Kidney epithelial cell (primary cell): ENCODE results near the gene FREM1. TPM values are rescaled to one million over a fixed set of nuclear protein-coding genes. Genes with fewer than 3 reads are reported as not detected.
A peak's percentile ranks its signal among the peaks of the same experiment; 100 is the strongest.

ENCODE experiments used
- DNase-seq: peaks from one replicate; pipeline ENCODE4 v3.0.0-alpha.2; 2010; ENCODE audit warnings: low read depth
- H3K27me3 ChIP-seq: 2 replicates; pipeline ENCODE4 v1.6.0; 2011; ENCODE audit warnings: low read length; ENCODE audit not compliant: control insufficient read depth, insufficient read depth
- H3K36me3 ChIP-seq: 2 replicates; pipeline ENCODE4 v1.5.1; 2011; ENCODE audit warnings: low read length; ENCODE audit not compliant: control insufficient read depth, insufficient read depth
- H3K4me3 ChIP-seq: 2 replicates; pipeline ENCODE4 v1.5.1; 2011; ENCODE audit warnings: low read depth, mild to moderate bottlenecking, control low read depth, low read length
- total RNA-seq: library from RNA; depleted of rRNA; stranded (reverse); fragments of >200 nt; gene quantifications from 2 replicates; pipeline ENCODE4 v1.2.3, GENCODE V29; 2015
- TF ChIP-seq, protein P1 (sequence below): IDR thresholded peaks from 2 replicates; pipeline ENCODE4 v1.5.1; 2011; ENCODE audit warnings: mild to moderate bottlenecking, moderate library complexity, low read length, control low read depth, inconsistent platforms; ENCODE audit not compliant: insufficient read depth, poor library complexity, severe bottlenecking

Gene FREM1
- total RNA-seq, 1 donor from 2014 or later: 1.0 TPM

DNA sequence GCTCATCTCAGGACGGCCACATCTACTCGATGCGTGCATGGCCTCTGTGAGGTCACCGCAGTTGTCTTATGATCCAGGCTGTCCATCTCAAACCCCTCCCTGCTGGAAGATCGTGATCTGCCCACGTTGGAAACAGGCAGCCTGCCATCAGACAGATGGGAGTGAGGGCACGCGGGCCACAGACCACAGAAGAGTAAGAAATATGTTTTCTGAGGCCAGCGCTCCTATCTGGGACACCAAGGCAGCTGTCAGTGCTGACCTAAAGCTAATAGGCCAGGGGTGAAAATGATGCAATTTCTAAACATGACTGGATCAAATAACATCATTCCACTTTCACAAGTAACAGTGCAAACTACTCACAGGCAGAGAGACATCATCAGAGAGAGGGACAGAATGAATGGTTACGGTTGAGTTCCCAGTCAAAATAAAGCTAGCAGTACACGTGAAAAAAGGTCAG is 130.6 kb downstream of the FREM1 start:
- Histone ChIP-seq H3K4me3 (no peak overlapping the region), H3K36me3 (no peaks in the 10 kb centered on the region), H3K27me3 (no peaks in the 10 kb centered on the region)
- TF ChIP-seq, protein P1, sequence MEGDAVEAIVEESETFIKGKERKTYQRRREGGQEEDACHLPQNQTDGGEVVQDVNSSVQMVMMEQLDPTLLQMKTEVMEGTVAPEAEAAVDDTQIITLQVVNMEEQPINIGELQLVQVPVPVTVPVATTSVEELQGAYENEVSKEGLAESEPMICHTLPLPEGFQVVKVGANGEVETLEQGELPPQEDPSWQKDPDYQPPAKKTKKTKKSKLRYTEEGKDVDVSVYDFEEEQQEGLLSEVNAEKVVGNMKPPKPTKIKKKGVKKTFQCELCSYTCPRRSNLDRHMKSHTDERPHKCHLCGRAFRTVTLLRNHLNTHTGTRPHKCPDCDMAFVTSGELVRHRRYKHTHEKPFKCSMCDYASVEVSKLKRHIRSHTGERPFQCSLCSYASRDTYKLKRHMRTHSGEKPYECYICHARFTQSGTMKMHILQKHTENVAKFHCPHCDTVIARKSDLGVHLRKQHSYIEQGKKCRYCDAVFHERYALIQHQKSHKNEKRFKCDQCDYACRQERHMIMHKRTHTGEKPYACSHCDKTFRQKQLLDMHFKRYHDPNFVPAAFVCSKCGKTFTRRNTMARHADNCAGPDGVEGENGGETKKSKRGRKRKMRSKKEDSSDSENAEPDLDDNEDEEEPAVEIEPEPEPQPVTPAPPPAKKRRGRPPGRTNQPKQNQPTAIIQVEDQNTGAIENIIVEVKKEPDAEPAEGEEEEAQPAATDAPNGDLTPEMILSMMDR: no peak
- no peak for DNase-seq

DNA sequence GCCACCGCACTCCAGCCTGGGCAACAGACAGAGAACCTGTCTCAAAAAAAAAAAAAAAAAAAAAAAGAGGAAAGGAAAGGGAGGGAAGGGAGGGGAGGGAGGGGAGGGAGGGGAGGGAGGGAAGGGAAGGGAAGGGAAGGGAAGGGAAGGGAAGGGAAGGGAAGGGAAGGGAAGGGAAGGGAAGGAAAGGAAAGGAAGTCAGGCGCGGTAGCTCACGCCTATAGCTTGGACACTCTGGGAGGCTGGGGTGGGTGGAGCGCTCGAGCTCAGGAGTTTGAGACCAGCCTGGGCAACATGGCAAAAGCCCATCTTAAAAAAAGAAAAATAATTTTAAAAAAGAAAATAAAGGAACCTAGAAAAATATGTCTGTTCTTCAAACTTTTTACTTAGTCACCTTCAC is 131.7 kb downstream of the FREM1 start:
- TF ChIP-seq, protein P1: no peak
- DNase-seq: no peak
- no peaks in the 10 kb centered on the region for H3K36me3 ChIP-seq
- H3K4me3 ChIP-seq: no peak overlapping the region
- no peaks in the 10 kb centered on the region for H3K27me3 ChIP-seq

DNA sequence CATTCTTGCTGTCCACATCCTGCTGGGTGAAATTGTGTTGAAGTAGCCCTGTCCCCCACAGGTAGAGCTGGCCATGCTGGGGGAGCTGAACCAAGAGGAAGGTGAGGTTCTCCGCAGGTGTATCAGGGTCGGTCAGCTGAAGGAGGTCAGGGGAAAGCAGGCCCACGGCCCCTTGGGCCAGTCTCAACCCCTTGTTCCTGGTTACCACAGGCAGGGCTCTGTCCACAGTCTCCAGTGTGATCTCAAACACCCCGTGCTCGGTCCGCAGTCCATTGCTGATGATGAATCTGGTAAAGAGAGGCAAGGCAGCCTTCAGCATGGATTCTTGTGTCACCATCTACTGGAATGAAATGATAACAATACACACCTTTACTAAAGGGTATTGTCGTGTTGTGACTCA is 134.3 kb downstream of the FREM1 start:
- no peak for DNase-seq
- Histone ChIP-seq H3K36me3 (no peaks in the 10 kb centered on the region), H3K4me3 (no peak overlapping the region), H3K27me3 (no peaks in the 10 kb centered on the region)
- TF ChIP-seq, protein P1: no peak

DNA sequence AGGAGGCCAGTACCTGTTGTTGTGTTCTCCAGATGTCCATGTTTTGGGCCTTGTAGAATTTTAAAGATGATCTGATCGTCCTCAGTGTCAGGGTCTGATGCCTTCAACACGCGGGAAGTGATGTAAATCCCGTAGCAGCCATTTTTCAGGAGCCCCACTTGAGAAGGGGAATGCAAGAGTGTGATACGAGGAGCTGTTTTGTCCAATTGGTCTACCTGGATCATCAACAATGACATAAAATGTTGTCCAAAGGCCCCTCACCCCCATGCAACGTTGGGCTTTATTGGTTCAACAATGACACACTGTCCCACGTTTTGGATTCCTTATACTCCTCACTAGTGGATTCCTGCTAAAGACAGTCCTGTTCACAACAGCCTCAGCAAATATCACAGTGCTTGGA is 139.6 kb downstream of the FREM1 start:
- TF ChIP-seq, protein P1: no peak
- no peak for DNase-seq
- Histone ChIP-seq H3K36me3 (no peaks in the 10 kb centered on the region), H3K27me3 (no peaks in the 10 kb centered on the region), H3K4me3 (no peak overlapping the region)

DNA sequence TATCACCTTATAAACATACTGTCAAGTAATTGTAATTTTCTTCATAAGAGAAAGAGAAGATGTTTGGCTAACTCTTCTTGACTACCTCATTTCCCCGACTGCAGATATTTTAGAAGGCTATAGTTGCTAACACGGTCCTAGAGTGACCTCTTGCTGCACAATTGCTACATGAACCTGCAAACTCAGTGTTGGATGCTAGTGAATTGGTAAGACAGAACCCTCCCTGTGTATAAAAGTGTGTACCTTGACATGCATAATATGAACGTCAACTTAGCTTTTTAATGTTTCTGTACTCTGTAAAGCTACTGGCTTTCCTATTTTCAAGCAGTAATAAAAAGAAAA is 141.0 kb downstream of the FREM1 start:
- H3K4me3 ChIP-seq: no peak overlapping the region
- H3K27me3 ChIP-seq: no peaks in the 10 kb centered on the region
- DNase-seq: no peak
- TF ChIP-seq, protein P1: peak; percentile 14
- H3K36me3 ChIP-seq: no peaks in the 10 kb centered on the region

DNA sequence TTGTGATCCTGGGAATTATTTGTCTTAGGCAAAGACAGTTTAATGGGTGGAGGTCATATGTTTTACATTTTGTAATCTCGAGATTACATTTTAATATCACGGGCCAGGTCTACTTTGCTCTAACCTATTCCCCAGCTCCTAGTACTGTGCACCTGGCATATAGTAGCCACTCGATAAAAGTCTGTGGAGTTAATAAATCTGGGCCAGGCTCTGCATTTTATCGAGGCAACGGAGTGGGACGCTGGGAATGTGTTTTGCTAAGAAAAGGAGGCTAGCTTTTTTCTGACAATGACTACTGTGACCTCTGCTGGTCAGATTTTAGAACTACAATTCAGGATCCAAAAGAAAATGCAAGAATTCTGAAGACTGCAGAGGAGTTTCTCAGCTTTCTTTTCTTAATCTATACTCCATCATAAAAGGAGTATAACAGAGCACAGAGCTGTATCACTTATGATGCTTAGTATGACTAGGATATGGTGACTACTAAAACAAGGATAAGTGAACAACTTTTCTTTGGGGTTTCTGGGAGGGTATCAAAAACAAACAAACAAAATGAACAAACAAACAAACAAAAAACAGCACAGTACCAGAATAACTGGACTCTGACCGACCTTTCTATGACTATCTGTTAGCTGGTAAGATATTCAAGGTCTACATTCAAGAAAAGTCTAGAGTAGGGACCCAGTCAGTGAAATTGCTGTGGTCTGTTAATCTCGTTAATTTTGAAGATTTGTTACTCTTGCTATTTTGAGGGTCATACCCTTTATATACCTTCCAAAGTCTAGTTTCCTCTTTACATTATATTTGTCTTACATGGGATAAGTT is 141.6 kb downstream of the FREM1 start:
- peak; percentile 19 for DNase-seq
- H3K27me3 ChIP-seq: no peaks in the 10 kb centered on the region
- no peaks in the 10 kb centered on the region for H3K36me3 ChIP-seq
- TF ChIP-seq, protein P1: peak; percentile 60
- no peak overlapping the region for H3K4me3 ChIP-seq
